Muscle layer of colon (tissue), 2 donors: ENCODE results near the gene KRT71.

Experiments used
- H3K27ac ChIP-seq: one replicate; pipeline ENCODE4 v1.7.0; 2013; ENCODE audit warnings: low read depth, mild to moderate bottlenecking, low read length, moderate library complexity
- H3K27me3 ChIP-seq, 2 donors: one replicate each; pipeline ENCODE4 v1.7.0; 2013; ENCODE audit warnings: low read length in 2 of 2, mild to moderate bottlenecking in 2 of 2; ENCODE audit not compliant: insufficient read depth in 2 of 2, control insufficient read depth in 1 of 2
- H3K36me3 ChIP-seq: one replicate; pipeline ENCODE4 v1.7.0; 2013; ENCODE audit warnings: mild to moderate bottlenecking, low read length; ENCODE audit not compliant: insufficient read depth
- H3K4me1 ChIP-seq: one replicate; pipeline ENCODE4 v1.7.0; 2013; ENCODE audit warnings: mild to moderate bottlenecking, low read length; ENCODE audit not compliant: insufficient read depth
- H3K4me3 ChIP-seq, 2 donors: one replicate each; pipeline ENCODE4 v1.7.0; 2013; ENCODE audit warnings: low read length in 2 of 2, low read depth in 1 of 2, mild to moderate bottlenecking in 1 of 2, moderate library complexity in 1 of 2
- H3K9ac ChIP-seq: one replicate; pipeline ENCODE4 v1.7.0; 2013; ENCODE audit warnings: low read length
- H3K9me3 ChIP-seq: one replicate; pipeline ENCODE4 v1.7.0; 2013; ENCODE audit warnings: mild to moderate bottlenecking, low read length
- donor health status: abdominal sarcoma.
- donor health status: Adenocarcinoma of cecum.

The KRT71 gene

GRCh38 chr12:52518574-52519386, 34.2 kb downstream of the KRT71 start:
- H3K27me3 ChIP-seq, result no peaks in the 10 kb centered on the region
- no peaks in the 10 kb centered on the region for H3K9me3 ChIP-seq
- no peaks in the 10 kb centered on the region for H3K36me3 ChIP-seq
- H3K27ac ChIP-seq, result no peak overlapping the region
- no peak overlapping the region for H3K4me3 ChIP-seq
- H3K9ac ChIP-seq, result no peak overlapping the region
- H3K4me1 ChIP-seq, result peaks cover 27% of the 10 kb centered on the region

- H3K9me3 ChIP-seq, result no peaks in the 10 kb centered on the region
- no peak overlapping the region for H3K27ac ChIP-seq
- peaks cover 27% of the 10 kb centered on the region for H3K4me1 ChIP-seq
- no peaks in the 10 kb centered on the region for H3K36me3 ChIP-seq
- no peak overlapping the region for H3K4me3 ChIP-seq
- H3K9ac ChIP-seq, result no peak overlapping the region
- no peaks in the 10 kb centered on the region for H3K27me3 ChIP-seq
Measured at GRCh38 chr12:52517888-52518287, 35.1 kb downstream of the KRT71 start.

DNA sequence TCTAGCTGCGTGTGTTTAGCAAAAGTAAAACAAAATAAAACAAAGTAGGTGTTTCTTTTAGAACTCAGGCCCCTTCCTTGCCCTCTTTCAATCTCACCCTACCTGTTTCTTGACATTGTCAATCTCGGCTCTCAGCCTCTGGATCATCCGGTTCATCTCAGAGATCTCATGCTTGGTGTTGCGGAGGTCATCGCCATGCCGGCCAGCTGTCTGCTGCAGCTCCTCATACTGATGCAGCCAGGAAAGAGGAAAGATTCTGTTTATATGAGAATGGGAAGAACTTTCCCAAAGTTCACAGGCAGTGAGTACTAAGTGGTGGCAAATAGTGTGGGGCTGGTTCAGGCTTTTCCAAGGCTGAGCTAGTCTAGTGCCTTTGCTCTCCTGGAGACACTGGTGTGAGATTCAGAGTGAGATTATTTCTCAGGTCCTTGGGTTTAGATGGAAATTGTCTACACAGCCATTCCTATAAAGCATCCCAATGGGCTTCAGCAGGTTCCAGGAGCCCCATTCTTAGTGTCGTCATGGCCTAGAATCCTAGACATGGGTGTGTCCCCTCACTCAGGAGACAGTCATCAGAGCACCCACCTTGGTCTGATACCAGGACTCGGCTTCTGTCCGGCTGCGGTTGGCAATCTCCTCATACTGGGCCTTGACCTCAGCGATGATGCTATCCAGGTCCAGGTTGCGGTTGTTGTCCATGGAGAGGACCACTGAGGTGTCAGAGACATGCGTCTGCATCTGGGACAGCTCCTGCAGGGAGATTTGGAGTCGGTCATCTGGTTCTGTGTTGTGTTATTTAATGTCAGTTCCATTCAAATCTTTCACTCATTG, 35.7 kb downstream of the KRT71 start:
- Histone ChIP-seq H3K27me3 (no peaks in the 10 kb centered on the region), H3K4me1 (peaks cover 23% of the 10 kb centered on the region), H3K9ac (no peak overlapping the region), H3K4me3 (no peak overlapping the region), H3K27ac (no peak overlapping the region), H3K9me3 (no peaks in the 10 kb centered on the region), H3K36me3 (no peaks in the 10 kb centered on the region)

GRCh38 chr12:52515927-52516831, 36.8 kb downstream of the KRT71 start:
- no peaks in the 10 kb centered on the region for H3K27me3 ChIP-seq
- H3K4me3 ChIP-seq, result no peak overlapping the region
- H3K9ac ChIP-seq, result no peak overlapping the region
- no peaks in the 10 kb centered on the region for H3K9me3 ChIP-seq
- H3K36me3 ChIP-seq, result no peaks in the 10 kb centered on the region
- H3K4me1 ChIP-seq, result peaks cover 13% of the 10 kb centered on the region
- H3K27ac ChIP-seq, result no peak overlapping the region

- H3K27ac ChIP-seq, result no peak overlapping the region
- no peak overlapping the region for H3K9ac ChIP-seq
- no peaks in the 10 kb centered on the region for H3K36me3 ChIP-seq
- no peaks in the 10 kb centered on the region for H3K27me3 ChIP-seq
- H3K4me3 ChIP-seq, result no peak overlapping the region
- no peaks in the 10 kb centered on the region for H3K9me3 ChIP-seq
- H3K4me1 ChIP-seq, result peaks cover 6% of the 10 kb centered on the region
Measured at GRCh38 chr12:52515319-52515646, 37.7 kb downstream of the KRT71 start.

- Histone ChIP-seq H3K9me3 (no peaks in the 10 kb centered on the region), H3K36me3 (no peaks in the 10 kb centered on the region), H3K4me3 (no peak overlapping the region), H3K27ac (no peak overlapping the region), H3K27me3 (no peaks in the 10 kb centered on the region), H3K4me1 (peaks cover 6% of the 10 kb centered on the region), H3K9ac (no peak overlapping the region)
Measured at GRCh38 chr12:52514471-52515318, 38.2 kb downstream of the KRT71 start.

DNA sequence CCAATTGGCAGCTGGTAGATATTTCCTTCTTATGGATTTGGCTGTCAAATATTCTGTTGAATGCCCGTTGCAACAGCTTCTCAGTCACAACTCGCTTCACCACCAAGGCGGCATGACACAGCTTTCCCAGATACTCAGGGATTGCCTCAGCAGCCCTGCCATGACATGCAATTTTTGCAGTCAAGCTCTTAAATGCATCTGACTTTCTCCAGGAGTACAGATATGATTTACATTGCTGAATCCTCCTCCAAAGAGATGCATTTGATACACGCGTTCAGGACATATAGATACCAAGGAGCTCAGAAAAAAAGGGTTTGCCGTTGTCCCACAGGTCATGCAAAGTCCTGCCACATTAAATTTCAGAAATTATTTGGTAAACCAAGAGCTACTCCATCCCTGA, 39.2 kb downstream of the KRT71 start:
- H3K27ac ChIP-seq, result no peak overlapping the region
- H3K36me3 ChIP-seq, result no peaks in the 10 kb centered on the region
- H3K27me3 ChIP-seq, result no peaks in the 10 kb centered on the region
- H3K9me3 ChIP-seq, result no peaks in the 10 kb centered on the region
- H3K4me1 ChIP-seq, result peaks cover 6% of the 10 kb centered on the region
- no peak overlapping the region for H3K9ac ChIP-seq
- no peak overlapping the region for H3K4me3 ChIP-seq

GRCh38 chr12:52508211-52508610, 44.7 kb downstream of the KRT71 start:
- no peaks in the 10 kb centered on the region for H3K36me3 ChIP-seq
- no peaks in the 10 kb centered on the region for H3K27me3 ChIP-seq
- H3K4me3 ChIP-seq, result no peak overlapping the region
- no peak overlapping the region for H3K9ac ChIP-seq
- no peaks in the 10 kb centered on the region for H3K9me3 ChIP-seq
- H3K27ac ChIP-seq, result no peak overlapping the region
- no peaks in the 10 kb centered on the region for H3K4me1 ChIP-seq

- Histone ChIP-seq H3K9me3 (no peaks in the 10 kb centered on the region), H3K27ac (no peak overlapping the region), H3K4me1 (no peaks in the 10 kb centered on the region), H3K36me3 (no peaks in the 10 kb centered on the region), H3K27me3 (no peaks in the 10 kb centered on the region), H3K9ac (no peak overlapping the region), H3K4me3 (no peak overlapping the region)
Measured at GRCh38 chr12:52506858-52507715, 45.9 kb downstream of the KRT71 start.

- Histone ChIP-seq H3K36me3 (no peaks in the 10 kb centered on the region), H3K27ac (no peak overlapping the region), H3K4me1 (no peaks in the 10 kb centered on the region), H3K4me3 (no peak overlapping the region), H3K9ac (no peak overlapping the region), H3K9me3 (no peaks in the 10 kb centered on the region), H3K27me3 (no peaks in the 10 kb centered on the region)
Measured at GRCh38 chr12:52502877-52503276, 50.1 kb downstream of the KRT71 start.
